SU-DHL-6 (cell line): ENCODE results near the gene AP1S3.

Experiments
- EZH2phosphoT487 ChIP-seq: fragments of 200-600 bp; sonication (generic), shearing (Covaris generic); conservative IDR thresholded peaks from 2 replicates; pipeline ENCODE4 v1.6.1; 2018; ENCODE audit warnings: mild to moderate bottlenecking, antibody characterized with exemption, low read length, moderate library complexity, mixed read lengths
- TF ChIP-seq, protein P1 (sequence below): fragments of 200-600 bp; sonication (generic); IDR thresholded peaks from one replicate; pipeline ENCODE4 v1.5.1; 2017; ENCODE audit warnings: antibody characterized with exemption, mild to moderate bottlenecking, low read length, moderate library complexity; ENCODE audit not compliant: insufficient read depth, poor library complexity, severe bottlenecking

DNA sequence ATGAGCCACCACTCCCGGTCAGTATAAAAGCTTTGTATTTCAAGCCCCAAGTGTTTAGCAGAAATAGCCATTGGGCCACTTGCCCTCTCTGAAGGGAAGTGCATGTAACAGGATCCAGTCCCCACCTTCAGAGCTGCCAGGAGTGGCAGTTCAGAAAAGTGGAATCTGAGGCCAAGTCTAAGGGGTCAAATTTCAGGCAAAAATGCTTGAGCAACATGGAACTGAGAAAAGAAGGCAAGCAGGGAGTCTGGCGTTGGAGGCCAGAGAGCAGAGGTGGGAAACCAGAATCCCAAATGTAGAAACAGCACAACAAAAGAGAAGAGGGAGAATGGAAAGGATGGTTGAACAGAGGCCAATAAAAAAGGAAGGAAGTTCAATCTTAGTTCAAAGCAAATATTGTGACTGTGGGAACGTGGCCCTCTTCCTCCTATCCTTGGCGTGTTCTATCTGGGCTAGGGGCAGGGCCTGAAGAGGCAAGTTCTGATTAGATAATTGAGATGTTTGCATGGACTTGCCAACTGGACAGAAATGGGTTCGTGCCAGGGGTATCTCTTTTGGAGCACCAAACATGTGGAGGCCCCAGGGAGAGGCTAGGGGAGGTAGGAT, 102.2 kb downstream of the AP1S3 start:
- TF ChIP-seq, protein P1, sequence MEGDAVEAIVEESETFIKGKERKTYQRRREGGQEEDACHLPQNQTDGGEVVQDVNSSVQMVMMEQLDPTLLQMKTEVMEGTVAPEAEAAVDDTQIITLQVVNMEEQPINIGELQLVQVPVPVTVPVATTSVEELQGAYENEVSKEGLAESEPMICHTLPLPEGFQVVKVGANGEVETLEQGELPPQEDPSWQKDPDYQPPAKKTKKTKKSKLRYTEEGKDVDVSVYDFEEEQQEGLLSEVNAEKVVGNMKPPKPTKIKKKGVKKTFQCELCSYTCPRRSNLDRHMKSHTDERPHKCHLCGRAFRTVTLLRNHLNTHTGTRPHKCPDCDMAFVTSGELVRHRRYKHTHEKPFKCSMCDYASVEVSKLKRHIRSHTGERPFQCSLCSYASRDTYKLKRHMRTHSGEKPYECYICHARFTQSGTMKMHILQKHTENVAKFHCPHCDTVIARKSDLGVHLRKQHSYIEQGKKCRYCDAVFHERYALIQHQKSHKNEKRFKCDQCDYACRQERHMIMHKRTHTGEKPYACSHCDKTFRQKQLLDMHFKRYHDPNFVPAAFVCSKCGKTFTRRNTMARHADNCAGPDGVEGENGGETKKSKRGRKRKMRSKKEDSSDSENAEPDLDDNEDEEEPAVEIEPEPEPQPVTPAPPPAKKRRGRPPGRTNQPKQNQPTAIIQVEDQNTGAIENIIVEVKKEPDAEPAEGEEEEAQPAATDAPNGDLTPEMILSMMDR = no peak
- no peak for TF ChIP-seq EZH2phosphoT487
